HG03354 (cell line): ENCODE measurements around the gene DTX4.
A peak's percentile ranks its signal among the peaks of the same experiment; 100 is the strongest.

ENCODE experiments used
- ATAC-seq: cut with Tn5 transposase; IDR thresholded peaks from one replicate; pipeline ENCODE4 v1.9.1; 2021; ENCODE audit warnings: mild to moderate bottlenecking; ENCODE audit not compliant: unreplicated experiment, poor library complexity, severe bottlenecking

Gene DTX4

DNA sequence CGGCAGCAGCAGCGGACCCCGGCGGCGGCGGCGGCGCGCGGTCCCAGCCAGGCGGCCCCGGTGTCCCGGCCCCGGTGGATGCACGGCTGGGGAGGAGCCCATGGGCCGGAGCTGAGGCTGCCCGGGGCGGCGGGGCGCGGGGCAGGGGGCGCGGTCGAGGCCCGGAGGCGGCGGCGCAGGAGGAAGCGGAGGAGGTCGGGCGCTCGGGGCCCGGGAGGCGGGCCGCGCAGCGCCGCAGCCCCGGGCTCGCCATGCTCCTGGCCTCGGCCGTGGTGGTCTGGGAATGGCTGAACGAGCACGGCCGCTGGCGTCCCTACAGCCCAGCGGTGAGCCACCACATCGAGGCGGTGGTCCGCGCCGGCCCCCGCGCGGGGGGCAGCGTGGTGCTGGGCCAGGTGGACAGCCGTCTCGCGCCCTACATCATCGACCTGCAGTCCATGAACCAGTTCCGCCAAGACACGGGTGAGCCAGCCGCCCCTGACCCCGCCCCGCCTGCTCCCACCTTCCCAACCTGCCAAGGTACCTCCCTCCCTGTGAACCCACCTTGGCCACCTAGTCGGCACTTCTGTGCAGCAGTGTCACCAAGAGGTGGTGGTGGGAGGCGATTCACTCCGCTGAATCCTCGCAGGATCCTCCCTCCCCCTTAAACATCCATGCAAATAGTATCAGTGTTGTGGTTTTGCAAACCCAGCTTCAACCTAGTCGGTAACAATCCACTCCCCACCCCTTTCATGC lies 580 bp downstream of the DTX4 start:
- peak; percentile 45 for ATAC-seq

- peak; percentile 3 for ATAC-seq
Observed at GRCh38 chr11:59173080-59173963, 1.4 kb downstream of the DTX4 start.

GRCh38 chr11:59173964-59174663 lies 2.2 kb downstream of the DTX4 start:
- ATAC-seq, result no peak

- ATAC-seq, result no peak
Observed at GRCh38 chr11:59174664-59175033, 2.7 kb downstream of the DTX4 start.

DNA sequence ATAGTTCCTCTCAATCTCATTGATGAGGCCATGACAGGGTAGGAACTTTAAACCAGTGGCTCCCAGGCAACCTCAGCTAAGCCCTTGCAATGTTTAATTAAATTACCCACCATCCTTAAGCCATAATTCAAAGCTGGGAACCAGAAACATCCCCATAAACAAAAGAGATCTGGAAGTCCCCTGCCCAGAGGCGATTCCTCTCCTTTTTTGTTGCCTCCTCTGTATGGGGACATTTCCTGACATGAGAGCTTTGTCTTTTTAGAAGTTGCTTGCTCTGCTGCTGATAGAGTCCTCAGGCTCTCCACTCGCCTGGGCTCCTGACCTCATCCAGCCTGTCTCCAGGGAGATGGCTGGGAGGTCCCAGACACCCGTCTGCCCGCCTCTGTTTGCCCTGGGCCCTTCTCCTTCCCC lies 3.2 kb downstream of the DTX4 start:
- ATAC-seq, result no peak

- ATAC-seq, result no peak
Observed at GRCh38 chr11:59176330-59176729, 4.4 kb downstream of the DTX4 start.

DNA sequence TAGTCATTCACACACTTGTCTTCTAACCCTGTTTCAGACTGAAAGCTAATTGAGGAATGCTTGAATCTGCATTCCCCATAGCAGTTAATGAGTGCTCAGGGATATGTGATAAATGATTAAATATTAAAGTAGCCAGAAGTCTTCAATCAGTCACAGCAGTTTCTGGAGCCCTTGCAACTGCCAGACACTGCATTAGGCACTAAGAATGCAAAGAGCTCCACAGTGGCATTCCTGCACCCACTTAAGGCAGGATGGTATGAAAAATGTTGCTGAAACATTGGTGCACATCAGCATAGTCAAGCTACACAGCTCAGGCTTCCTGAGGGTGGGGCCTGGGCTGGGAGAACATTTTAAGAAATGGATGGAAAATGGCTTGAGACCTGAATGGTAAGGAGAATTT lies 6.5 kb downstream of the DTX4 start:
- no peak for ATAC-seq

GRCh38 chr11:59179121-59179520 lies 7.2 kb downstream of the DTX4 start:
- no peak for ATAC-seq

GRCh38 chr11:59180168-59180776 lies 8.3 kb downstream of the DTX4 start:
- no peak for ATAC-seq

- ATAC-seq, result no peak
Observed at GRCh38 chr11:59180907-59181306, 9.0 kb downstream of the DTX4 start.

DNA sequence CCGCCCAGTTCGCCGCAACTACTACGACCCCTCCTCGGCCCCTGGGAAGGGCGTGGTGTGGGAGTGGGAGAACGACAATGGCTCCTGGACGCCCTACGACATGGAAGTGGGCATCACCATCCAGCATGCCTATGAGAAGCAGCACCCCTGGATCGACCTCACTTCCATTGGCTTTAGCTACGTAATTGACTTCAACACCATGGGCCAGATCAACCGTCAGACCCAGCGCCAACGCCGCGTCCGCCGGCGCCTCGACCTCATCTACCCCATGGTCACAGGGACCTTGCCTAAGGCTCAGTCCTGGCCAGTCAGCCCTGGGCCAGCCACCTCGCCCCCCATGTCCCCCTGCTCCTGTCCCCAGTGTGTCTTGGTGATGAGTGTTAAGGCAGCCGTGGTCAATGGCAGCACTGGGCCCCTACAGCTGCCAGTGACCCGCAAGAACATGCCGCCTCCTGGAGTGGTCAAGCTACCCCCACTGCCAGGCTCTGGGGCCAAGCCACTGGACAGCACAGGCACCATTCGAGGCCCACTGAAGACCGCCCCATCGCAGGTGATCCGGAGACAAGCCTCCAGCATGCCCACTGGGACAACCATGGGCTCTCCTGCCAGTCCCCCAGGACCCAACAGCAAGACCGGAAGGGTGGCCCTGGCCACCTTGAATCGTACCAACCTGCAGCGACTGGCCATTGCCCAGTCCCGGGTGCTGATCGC lies 10.0 kb downstream of the DTX4 start:
- no peak for ATAC-seq

DNA sequence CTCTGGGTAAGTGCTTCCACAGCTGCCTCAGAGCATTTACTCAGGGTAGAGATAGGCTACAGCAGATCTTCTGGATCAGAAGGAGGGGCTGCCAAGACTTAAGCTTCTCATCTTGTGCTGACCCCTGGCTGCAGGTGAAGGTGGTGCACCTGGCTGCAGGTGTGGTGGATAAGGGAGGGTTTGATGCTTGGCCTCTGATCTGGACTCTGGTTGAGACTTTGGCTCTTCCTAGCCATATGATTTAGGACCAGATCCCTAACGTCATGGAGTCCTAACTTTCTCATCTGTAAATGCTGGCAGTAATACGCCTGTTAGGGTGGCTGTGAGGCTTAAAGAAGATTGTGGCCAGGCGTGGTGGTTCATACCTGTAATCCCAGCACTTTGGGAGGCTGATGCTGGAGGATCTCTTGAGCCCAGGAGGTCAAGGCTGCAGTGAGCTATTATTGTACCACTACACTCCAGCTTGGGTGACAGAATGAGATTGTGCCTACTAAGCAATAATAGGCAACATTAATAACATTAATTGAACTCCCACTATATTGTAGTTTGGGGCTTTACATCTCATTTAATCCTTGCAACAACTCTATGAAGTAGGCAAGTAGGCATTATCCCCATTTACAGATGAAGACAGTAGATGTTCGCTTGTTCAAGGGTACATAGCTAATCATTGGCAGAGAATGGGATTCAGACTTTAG lies 10.7 kb downstream of the DTX4 start:
- peak; percentile 59 for ATAC-seq

DNA sequence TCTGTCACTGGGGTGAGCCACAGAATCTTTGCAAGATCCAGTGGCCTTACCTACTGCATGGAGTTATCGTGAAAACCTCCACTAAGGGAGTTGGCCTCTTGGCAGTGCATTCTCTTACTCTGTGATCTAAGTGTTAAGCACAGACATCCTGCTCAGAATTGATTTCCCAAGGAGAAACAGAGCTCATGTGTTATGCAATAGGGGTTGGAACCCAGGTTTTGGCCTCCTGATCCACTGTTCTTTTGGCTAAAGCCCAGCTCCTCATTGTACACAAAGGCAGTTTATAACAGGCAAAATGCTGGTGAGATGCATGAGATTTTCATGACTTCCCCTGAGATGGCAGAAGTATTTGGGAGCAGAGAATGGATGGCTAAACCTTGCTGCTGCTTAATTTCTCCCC lies 11.8 kb downstream of the DTX4 start:
- ATAC-seq, result no peak

GRCh38 chr11:59184691-59185339 lies 12.9 kb downstream of the DTX4 start:
- ATAC-seq, result no peak

GRCh38 chr11:59185386-59185945 lies 13.5 kb downstream of the DTX4 start:
- ATAC-seq, result no peak

DNA sequence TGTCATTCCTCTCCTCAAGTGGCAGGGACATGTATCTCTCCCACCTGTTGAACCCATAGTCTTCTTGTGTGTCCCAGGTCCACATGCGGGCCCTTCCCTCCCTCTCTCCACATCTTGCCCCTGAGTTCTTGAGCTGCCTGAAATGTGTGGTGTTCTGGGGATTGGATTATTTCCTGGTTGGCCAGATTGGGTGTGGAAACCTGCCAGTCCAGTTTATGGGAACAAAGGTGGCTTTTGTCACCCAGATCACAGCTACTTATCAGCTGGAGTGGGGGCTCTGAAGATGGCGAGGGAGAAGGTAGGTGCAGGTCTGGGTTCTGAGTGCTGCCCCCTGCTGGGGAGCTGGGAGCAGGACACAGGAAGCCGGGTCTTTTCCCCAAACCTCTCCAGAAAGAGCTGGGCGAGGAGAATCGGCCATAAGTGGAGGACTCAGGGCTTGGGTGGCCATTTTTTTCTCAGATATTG lies 14.2 kb downstream of the DTX4 start:
- peak; percentile 81 for ATAC-seq

DNA sequence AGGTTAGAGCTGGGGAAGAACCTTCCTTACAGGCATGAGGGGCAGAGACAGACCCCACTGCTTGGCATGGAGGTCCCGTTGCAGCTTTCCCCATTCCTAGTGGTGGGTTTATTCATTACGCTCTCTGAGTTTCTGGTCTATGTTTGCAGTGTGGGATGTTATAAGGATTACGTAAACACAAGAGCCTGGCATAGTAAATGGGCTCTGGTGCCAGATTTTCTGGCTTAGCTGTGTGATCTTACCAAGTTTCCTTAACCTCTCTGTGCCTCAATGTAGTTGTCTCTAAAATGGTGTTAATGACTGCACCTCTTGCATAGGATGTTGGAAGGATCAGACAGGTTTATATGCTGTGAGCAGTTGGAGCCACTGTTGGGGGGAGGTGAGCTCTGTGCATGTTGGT lies 15.1 kb downstream of the DTX4 start:
- ATAC-seq, result no peak

DNA sequence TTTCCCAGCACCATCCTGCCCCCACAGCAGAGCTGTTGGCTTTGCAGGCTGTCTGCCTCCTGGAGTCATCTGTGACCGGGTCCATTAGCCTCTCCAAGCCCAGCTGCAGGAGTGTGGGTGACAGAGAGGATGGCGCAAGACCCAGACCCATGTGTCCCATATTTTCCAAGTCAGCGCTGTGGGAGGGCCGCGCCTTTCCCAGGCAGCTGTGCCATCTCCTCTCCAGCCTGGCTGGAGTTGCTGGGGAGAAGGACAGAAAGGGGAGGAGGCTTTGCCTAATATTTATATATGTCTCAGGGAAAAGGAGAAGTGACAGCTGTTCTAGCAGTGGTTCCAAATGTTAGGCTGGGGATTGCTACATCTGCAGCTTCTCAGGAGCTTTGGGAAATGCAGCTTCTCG lies 15.7 kb downstream of the DTX4 start:
- no peak for ATAC-seq
